CD14-positive monocyte (primary cell): Measurements from ENCODE around the gene ZCCHC2. TPM values are rescaled to one million over a fixed set of nuclear protein-coding genes. Genes with fewer than 3 reads are reported as not detected.

Source experiments
- DNase-seq, 3 donors: peaks; one replicate each; pipeline ENCODE4 v3.0.0-alpha.2; 2011 to 2022
- H2AFZ ChIP-seq: 2 replicates; pipeline ENCODE4 v1.6.0; 2012; ENCODE audit warnings: mild to moderate bottlenecking, low read depth, low read length, inconsistent platforms; ENCODE audit not compliant: insufficient read depth, poor library complexity, severe bottlenecking
- H3K27ac ChIP-seq, 2 donors: 1 replicate in 1 of 2; 2 replicates in 1 of 2; pipeline ENCODE4 v1.5.1; 2012 to 2013; ENCODE audit warnings: low read length in 2 of 2, control low read depth in 1 of 2, inconsistent platforms in 1 of 2, low read depth in 1 of 2, mild to moderate bottlenecking in 1 of 2
- H3K27me3 ChIP-seq, 2 donors: one replicate each; pipeline versions ENCODE4 v1.6.0 to v1.6.1; 2011 to 2013; ENCODE audit warnings: low read length in 2 of 2; ENCODE audit not compliant: control insufficient read depth in 2 of 2, insufficient read depth in 2 of 2
- H3K36me3 ChIP-seq, 2 donors: replicated peaks in 1 of 2; 1 replicate in 1 of 2; 2 replicates in 1 of 2; pipeline versions ENCODE4 v1.5.1 to v1.6.1; 2012 to 2013; ENCODE audit warnings: low read length in 2 of 2, control low read depth in 1 of 2, inconsistent platforms in 1 of 2, mild to moderate bottlenecking in 1 of 2; ENCODE audit not compliant: insufficient read depth in 2 of 2, control insufficient read depth in 1 of 2
- H3K4me1 ChIP-seq, 2 donors: 1 replicate in 1 of 2; 2 replicates in 1 of 2; pipeline versions ENCODE4 v1.5.1 to v1.6.1; 2012 to 2013; ENCODE audit warnings: low read length in 2 of 2, control low read depth in 1 of 2, inconsistent platforms in 1 of 2, mild to moderate bottlenecking in 1 of 2, moderate library complexity in 1 of 2; ENCODE audit not compliant: insufficient read depth in 2 of 2, control insufficient read depth in 1 of 2
- H3K4me2 ChIP-seq: replicated peaks from 2 replicates; pipeline ENCODE3; 2012; ENCODE audit warnings: low read length, moderate library complexity, mild to moderate bottlenecking; ENCODE audit not compliant: poor library complexity, severe bottlenecking; ENCODE audit errors: extremely low read depth
- H3K4me3 ChIP-seq, 3 experiments: fragments of 200-600 bp in 1 of 3; sonication (generic) in 1 of 3; replicated peaks in 1 of 3; 1 replicate in 2 of 3; 2 replicates in 1 of 3; pipeline ENCODE4 v1.5.1; 2011 to 2013; ENCODE audit warnings: low read length in 3 of 3, mild to moderate bottlenecking in 3 of 3, control low read depth in 2 of 3, low read depth in 2 of 3, inconsistent platforms in 1 of 3, moderate library complexity in 1 of 3
- H3K79me2 ChIP-seq: 2 replicates; pipeline ENCODE4 v1.6.0; 2012; ENCODE audit warnings: mild to moderate bottlenecking, control low read depth, inconsistent platforms, low read length, moderate library complexity; ENCODE audit not compliant: insufficient read depth
- H3K9ac ChIP-seq: 2 replicates; pipeline ENCODE4 v1.6.0; 2017; ENCODE audit warnings: low read length, mild to moderate bottlenecking; ENCODE audit not compliant: insufficient read depth, poor library complexity, severe bottlenecking
- H3K9me3 ChIP-seq, 2 donors: replicated peaks in 1 of 2; 1 replicate in 1 of 2; 2 replicates in 1 of 2; pipeline versions ENCODE4 v1.5.1 to v1.6.1; 2012 to 2013; ENCODE audit warnings: low read length in 2 of 2, control low read depth in 1 of 2; ENCODE audit not compliant: control insufficient read depth in 1 of 2, insufficient read depth in 1 of 2
- H4K20me1 ChIP-seq: 2 replicates; pipeline ENCODE4 v1.6.0; 2012; ENCODE audit warnings: mild to moderate bottlenecking, low read length, control low read depth, moderate library complexity; ENCODE audit not compliant: insufficient read depth
- H3K27ac Mint-ChIP-seq, 7 donors: one replicate each; pipeline ENCODE4 v1.8.0; 2020; ENCODE audit warnings: mild to moderate bottlenecking in 7 of 7, mixed read lengths in 7 of 7, moderate library complexity in 6 of 7, inconsistent platforms in 2 of 7
- H3K27me3 Mint-ChIP-seq, 3 donors: one replicate each; pipeline ENCODE4 v1.8.0; 2021 to 2022; ENCODE audit warnings: low read depth in 3 of 3, mild to moderate bottlenecking in 3 of 3, mixed read lengths in 3 of 3, moderate library complexity in 3 of 3, inconsistent platforms in 1 of 3
- H3K36me3 Mint-ChIP-seq, 2 donors: one replicate each; pipeline ENCODE4 v1.8.0; 2020; ENCODE audit warnings: mixed read lengths in 2 of 2, inconsistent platforms in 1 of 2, mild to moderate bottlenecking in 1 of 2
- H3K4me1 Mint-ChIP-seq: one replicate; pipeline ENCODE4 v1.8.0; 2020; ENCODE audit warnings: mild to moderate bottlenecking, mixed read lengths
- H3K4me3 Mint-ChIP-seq, 2 donors: one replicate each; pipeline ENCODE4 v1.8.0; 2020; ENCODE audit warnings: mild to moderate bottlenecking in 2 of 2, mixed read lengths in 2 of 2, moderate library complexity in 1 of 2
- H3K9me3 Mint-ChIP-seq, 7 donors: one replicate each; pipeline ENCODE4 v1.8.0; 2020 to 2022; ENCODE audit warnings: mixed read lengths in 7 of 7, mild to moderate bottlenecking in 6 of 7, moderate library complexity in 6 of 7, inconsistent platforms in 2 of 7
- WGBS: methylation state at CpG from one replicate; pipeline ENCODE4 v1.1.5; 2013; ENCODE audit warnings: missing lambda C conversion rate; ENCODE audit not compliant: insufficient coverage; 5-methylcytosine and 5-hydroxymethylcytosine counted together
- intact Hi-C, 2 donors: fragments of 100-400 bp; cut with micrococcal nuclease; formaldehyde crosslinking; loops; one replicate each; pipeline versions ENCODE4 v1.15.0 to v1.15.1; 2023
- polyA plus RNA-seq, 3 donors: library from polyadenylated mRNA; depleted of rRNA in 1 of 3; unstranded in 2 of 3; stranded (reverse) in 1 of 3; fragments of 300-500 nt in 2 of 3; fragments of >200 nt in 1 of 3; fragmentation: Illumina TruSeq in 2 of 3; gene quantifications; 1 replicate in 2 of 3; 2 replicates in 1 of 3; pipeline ENCODE4 v1.2.3, GENCODE V29; 2012 to 2021
- TF ChIP-seq, protein P1 (sequence below): fragments of 200-600 bp; IDR thresholded peaks from one replicate; pipeline ENCODE4 v1.8.0; 2022; ENCODE audit warnings: antibody characterized with exemption, mild to moderate bottlenecking

The ZCCHC2 gene
- polyA plus RNA-seq, 3 donors: 0.59 to 24.9 (median 0.71) TPM

GRCh38 chr18:62558015-62558663 lies 35.3 kb downstream of the ZCCHC2 start:
- H3K27me3 Mint-ChIP-seq: no peaks in the 10 kb centered on the region
- H3K9me3 Mint-ChIP-seq: no peaks in the 10 kb centered on the region
- H3K27ac ChIP-seq: no peak overlapping the region
- no peak overlapping the region for H3K9ac ChIP-seq
- peaks cover 0 to 7% of the 10 kb centered on the region in 2 donors for H3K4me1 ChIP-seq
- DNase-seq: no peak
- H3K4me1 Mint-ChIP-seq: peaks cover 9% of the 10 kb centered on the region
- no peak overlapping the region for H2AFZ ChIP-seq
- peaks cover 75 to 89% of the 10 kb centered on the region in 2 donors for H3K36me3 ChIP-seq
- no peak overlapping the region for H3K27ac Mint-ChIP-seq
- no CpG with 5 or more reads among the region's 6 CpGs for WGBS
- no peak overlapping the region for H3K4me2 ChIP-seq
- no peak overlapping the region for H3K4me3 Mint-ChIP-seq
- intact Hi-C loops: no loop called here
- H3K27me3 ChIP-seq: no peaks in the 10 kb centered on the region
- peaks cover 71 to 89% of the 10 kb centered on the region in 2 donors for H3K36me3 Mint-ChIP-seq
- H3K9me3 ChIP-seq: no peaks in the 10 kb centered on the region
- no peaks in the 10 kb centered on the region for H3K79me2 ChIP-seq
- H4K20me1 ChIP-seq: peaks cover 19% of the 10 kb centered on the region
- TF ChIP-seq, protein P1, sequence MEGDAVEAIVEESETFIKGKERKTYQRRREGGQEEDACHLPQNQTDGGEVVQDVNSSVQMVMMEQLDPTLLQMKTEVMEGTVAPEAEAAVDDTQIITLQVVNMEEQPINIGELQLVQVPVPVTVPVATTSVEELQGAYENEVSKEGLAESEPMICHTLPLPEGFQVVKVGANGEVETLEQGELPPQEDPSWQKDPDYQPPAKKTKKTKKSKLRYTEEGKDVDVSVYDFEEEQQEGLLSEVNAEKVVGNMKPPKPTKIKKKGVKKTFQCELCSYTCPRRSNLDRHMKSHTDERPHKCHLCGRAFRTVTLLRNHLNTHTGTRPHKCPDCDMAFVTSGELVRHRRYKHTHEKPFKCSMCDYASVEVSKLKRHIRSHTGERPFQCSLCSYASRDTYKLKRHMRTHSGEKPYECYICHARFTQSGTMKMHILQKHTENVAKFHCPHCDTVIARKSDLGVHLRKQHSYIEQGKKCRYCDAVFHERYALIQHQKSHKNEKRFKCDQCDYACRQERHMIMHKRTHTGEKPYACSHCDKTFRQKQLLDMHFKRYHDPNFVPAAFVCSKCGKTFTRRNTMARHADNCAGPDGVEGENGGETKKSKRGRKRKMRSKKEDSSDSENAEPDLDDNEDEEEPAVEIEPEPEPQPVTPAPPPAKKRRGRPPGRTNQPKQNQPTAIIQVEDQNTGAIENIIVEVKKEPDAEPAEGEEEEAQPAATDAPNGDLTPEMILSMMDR: no peak
- H3K4me3 ChIP-seq: no peak overlapping the region

- TF ChIP-seq, protein P1: no peak
- H3K4me3 ChIP-seq: no peak overlapping the region
- Mint-ChIP-seq H3K4me1 (peaks cover 3% of the 10 kb centered on the region), H3K9me3 (no peaks in the 10 kb centered on the region), H3K27me3 (no peaks in the 10 kb centered on the region), H3K27ac (no peak overlapping the region), H3K36me3 (peaks cover 76 to 90% of the 10 kb centered on the region in 2 donors), H3K4me3 (no peak overlapping the region)
- WGBS: no CpG with 5 or more reads among the region's 3 CpGs
- no peaks in the 10 kb centered on the region for H4K20me1 ChIP-seq
- no peak for DNase-seq
- H3K9me3 ChIP-seq: no peaks in the 10 kb centered on the region
- H3K4me2 ChIP-seq: no peak overlapping the region
- H3K27ac ChIP-seq: no peak overlapping the region
- no peaks in the 10 kb centered on the region for H3K27me3 ChIP-seq
- H2AFZ ChIP-seq: no peak overlapping the region
- H3K79me2 ChIP-seq: no peaks in the 10 kb centered on the region
- H3K4me1 ChIP-seq: no peaks in the 10 kb centered on the region
- intact Hi-C loops: loop anchor here in 1 of 2 donors (5.0 kb wide), 1 partner anchor 42 kb away; the partner anchor contains the start of gene ZCCHC2
- peaks cover 75 to 96% of the 10 kb centered on the region in 2 donors for H3K36me3 ChIP-seq
- H3K9ac ChIP-seq: no peak overlapping the region
Measured at GRCh38 chr18:62564044-62564443, 41.2 kb downstream of the ZCCHC2 start.
